Pancreas (tissue), 10 donors: ENCODE data around the gene PYGO1. TPM values are rescaled to one million over a fixed set of nuclear protein-coding genes. Genes with fewer than 3 reads are reported as not detected.
"Not testable (repeated sequence)": the region's sequence is repeated elsewhere in the genome, so short reads cannot be mapped to it uniquely, and the experiment has no call there.

Experiments used
- ATAC-seq, 4 donors: fragments of 200-7000 bp; cut with Tn5 transposase; one replicate each; pipeline versions ENCODE4 v1.8.0 to v1.9.1; 2020; ENCODE audit warnings: mild to moderate bottlenecking in 4 of 4, moderate library complexity in 4 of 4
- DNase-seq, 6 donors: peaks; one replicate each; pipeline ENCODE4 v3.0.0-alpha.2; 2020
- FAIRE-seq: peaks from 2 replicates; lab custom pipeline; 2012; peaks lifted over from hg19 to GRCh38; lab: Jason Lieb, UNC
- H3K27ac ChIP-seq, 4 donors: fragments of 200-600 bp; sonication (generic); 1 replicate in 3 of 4; 2 replicates in 1 of 4; pipeline versions ENCODE4 v1.5.0 to v1.8.0; 2020
- H3K27me3 ChIP-seq, 4 donors: fragments of 200-600 bp; one replicate each; pipeline ENCODE4 v1.8.0; 2021
- H3K36me3 ChIP-seq, 3 donors: fragments of 200-600 bp; sonication (generic) in 1 of 3; one replicate each; pipeline versions ENCODE4 v1.5.0 to v1.8.0; 2020 to 2021
- H3K4me1 ChIP-seq, 3 donors: fragments of 200-600 bp; one replicate each; pipeline ENCODE4 v1.8.0; 2021
- H3K4me3 ChIP-seq, 4 donors: fragments of 200-600 bp; sonication (generic) in 2 of 4; one replicate each; pipeline versions ENCODE4 v1.5.0 to v1.8.0; 2020 to 2021
- H3K9me3 ChIP-seq, 4 donors: fragments of 200-600 bp; one replicate each; pipeline ENCODE4 v1.8.0; 2021
- WGBS, 2 donors: extraction: QIAGEN DNeasy Blood & Tissue Kit; methylation state at CpG; one replicate each; pipeline ENCODE4 v1.1.7; 2013; 5-methylcytosine and 5-hydroxymethylcytosine counted together
- intact Hi-C, 3 donors: fragments of 100-400 bp; cut with DNase I; formaldehyde crosslinking; loops; one replicate each; pipeline versions ENCODE4 v1.11.1 to v1.14.2; 2022
- polyA plus RNA-seq, 2 donors: library from polyadenylated mRNA; stranded (reverse); fragments of 200-250 nt; gene quantifications; one replicate each; pipeline ENCODE4 v1.2.3, GENCODE V29; 2013
- total RNA-seq, 6 donors: library from RNA; stranded (reverse); fragmentation: NEBNext Ultra II Directional in 4 of 6; extraction: Animal tissue kit (Norgen Biotek cat#: 25700) in 4 of 6; gene quantifications; one replicate each; pipeline versions ENCODE4 v1.2.1 to v1.2.4, GENCODE V29; 2021 to 2023
- TF ChIP-seq, protein P1 (sequence below), 4 donors: fragments of 200-600 bp; sonication (generic) in 3 of 4; IDR thresholded peaks; one replicate each; pipeline versions ENCODE4 v1.5.0 to v1.8.0; 2021; ENCODE audit warnings: antibody characterized with exemption in 4 of 4
- donor health status: healthy with polysubstance abuse.
- donor health status: DM: no; HTN: no; CAD: no; lungs with moderate emphysema.
- donor health status: DM: no; HTN: no; CAD: no.
- donor health status: control.
- donor health status: control.
- donor health status: Bipolar disorder and iron deficiency.
- donor health status: DM: yes; HTN: yes; CAD: no.
- donor health status: DM: no; HTN: no; CAD: no.
- donor health status: DM: no; HTN: no; CAD: no.
- donor health status: DM: yes; HTN: yes; CAD: no.

Gene PYGO1
- total and polyA plus RNA-seq, 8 donors: 0.34 to 2.3 (median 2.0) TPM

DNA sequence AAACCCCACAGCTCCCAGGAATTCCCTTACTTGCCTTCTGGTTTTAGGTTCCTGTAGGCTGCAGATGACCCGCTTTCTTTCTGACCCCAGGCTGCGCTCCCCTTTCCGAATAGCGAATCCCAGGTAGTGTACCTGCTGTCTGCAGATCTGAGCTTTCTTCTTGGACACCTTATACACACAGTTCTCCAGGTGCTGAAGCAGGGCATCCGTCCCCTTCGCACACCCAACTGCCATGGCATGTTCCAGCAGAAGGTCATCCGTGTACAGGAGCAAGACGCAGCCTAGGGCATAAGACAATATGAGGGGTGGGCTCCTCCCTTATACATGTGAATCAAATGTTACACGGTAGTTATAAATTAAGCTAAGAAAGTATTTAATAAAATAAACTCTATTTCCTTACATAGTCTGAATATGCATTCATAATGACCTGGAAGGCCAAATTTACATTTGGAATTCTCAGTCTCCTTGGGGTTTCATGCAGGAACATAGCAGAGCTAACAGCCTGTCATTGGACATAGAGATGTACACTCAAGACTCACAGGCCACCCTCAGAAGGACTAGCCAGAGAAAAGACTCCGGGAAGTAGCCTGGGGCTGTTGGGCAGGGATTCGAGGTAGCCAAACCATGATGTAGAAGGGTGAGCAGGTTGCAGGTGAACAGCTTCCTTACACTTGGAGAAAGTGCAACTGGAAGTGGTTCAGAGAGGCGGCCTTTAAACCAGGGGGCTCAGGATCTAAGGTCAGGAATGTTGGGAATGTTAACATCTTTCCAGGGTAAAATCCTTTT, 72.0 kb downstream of the PYGO1 start:
- no peaks in the 10 kb centered on the region for H3K4me1 ChIP-seq
- H3K27ac ChIP-seq: no peak overlapping the region
- ATAC-seq (no peak), FAIRE-seq (no peak), DNase-seq (no peak)
- no peaks in the 10 kb centered on the region for H3K36me3 ChIP-seq
- no peaks in the 10 kb centered on the region for H3K9me3 ChIP-seq
- intact Hi-C loops: no loop called here
- H3K27me3 ChIP-seq: no peaks in the 10 kb centered on the region
- 76 to 84% methylated on average over 12 of the region's 12 CpGs for WGBS, 2 donors
- H3K4me3 ChIP-seq: no peak overlapping the region
- TF ChIP-seq, protein P1, sequence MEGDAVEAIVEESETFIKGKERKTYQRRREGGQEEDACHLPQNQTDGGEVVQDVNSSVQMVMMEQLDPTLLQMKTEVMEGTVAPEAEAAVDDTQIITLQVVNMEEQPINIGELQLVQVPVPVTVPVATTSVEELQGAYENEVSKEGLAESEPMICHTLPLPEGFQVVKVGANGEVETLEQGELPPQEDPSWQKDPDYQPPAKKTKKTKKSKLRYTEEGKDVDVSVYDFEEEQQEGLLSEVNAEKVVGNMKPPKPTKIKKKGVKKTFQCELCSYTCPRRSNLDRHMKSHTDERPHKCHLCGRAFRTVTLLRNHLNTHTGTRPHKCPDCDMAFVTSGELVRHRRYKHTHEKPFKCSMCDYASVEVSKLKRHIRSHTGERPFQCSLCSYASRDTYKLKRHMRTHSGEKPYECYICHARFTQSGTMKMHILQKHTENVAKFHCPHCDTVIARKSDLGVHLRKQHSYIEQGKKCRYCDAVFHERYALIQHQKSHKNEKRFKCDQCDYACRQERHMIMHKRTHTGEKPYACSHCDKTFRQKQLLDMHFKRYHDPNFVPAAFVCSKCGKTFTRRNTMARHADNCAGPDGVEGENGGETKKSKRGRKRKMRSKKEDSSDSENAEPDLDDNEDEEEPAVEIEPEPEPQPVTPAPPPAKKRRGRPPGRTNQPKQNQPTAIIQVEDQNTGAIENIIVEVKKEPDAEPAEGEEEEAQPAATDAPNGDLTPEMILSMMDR (IDR thresholded peaks at IDR 0.05): no peak

DNA sequence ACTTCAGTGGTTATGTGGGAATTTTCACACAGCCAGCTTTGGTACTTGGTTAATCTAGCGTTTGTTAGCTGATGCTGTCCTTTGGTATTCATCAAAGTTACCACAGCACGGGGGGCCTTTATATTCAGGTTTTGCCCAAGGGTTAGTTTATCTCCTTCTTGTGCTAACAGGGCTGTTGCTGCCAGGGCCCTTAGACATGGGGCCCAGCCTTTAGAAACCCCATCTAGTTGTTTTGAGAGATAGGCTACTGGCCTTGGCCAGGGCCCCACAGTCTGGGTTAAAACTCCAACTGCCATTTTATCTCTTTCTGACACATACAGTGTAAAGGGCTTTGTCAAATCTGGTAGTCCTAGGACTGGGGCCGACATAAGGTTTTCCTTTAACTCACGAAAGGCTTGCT, 72.7 kb downstream of the PYGO1 start:
- FAIRE-seq (no peak), ATAC-seq (no peak), DNase-seq (no peak)
- Histone ChIP-seq H3K36me3 (no peaks in the 10 kb centered on the region), H3K27me3 (no peaks in the 10 kb centered on the region), H3K9me3 (no peaks in the 10 kb centered on the region), H3K4me1 (no peaks in the 10 kb centered on the region), H3K27ac (no peak overlapping the region), H3K4me3 (no peak overlapping the region)
- intact Hi-C loops: no loop called here
- 74 to 83% methylated on average over 4 of the region's 4 CpGs for WGBS, 2 donors
- TF ChIP-seq, protein P1 (IDR thresholded peaks at IDR 0.05): no peak

DNA sequence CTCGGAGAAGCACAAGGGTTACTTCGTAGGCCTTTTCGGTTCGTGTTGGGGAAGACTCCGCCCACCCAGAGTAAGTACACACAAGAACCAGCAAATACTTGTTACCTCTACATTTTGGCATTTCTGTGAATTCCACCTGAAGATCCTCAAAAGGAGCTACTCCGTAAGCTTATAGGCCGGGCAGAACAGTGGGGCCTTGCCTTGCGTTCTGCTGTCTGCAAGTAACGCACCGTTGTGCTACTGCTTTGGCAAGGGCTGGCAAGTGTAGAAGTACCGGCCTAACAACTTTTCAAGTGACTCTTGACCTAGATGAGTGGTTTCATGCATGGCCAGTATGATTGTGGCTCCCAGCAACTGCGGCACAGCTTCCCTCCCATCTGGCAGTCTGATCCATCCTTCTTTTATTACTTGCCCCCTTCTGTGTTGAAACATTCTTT, 73.7 kb downstream of the PYGO1 start:
- intact Hi-C loops: no loop called here
- Histone ChIP-seq H3K27me3 (no peaks in the 10 kb centered on the region), H3K27ac (no peak overlapping the region), H3K4me1 (no peaks in the 10 kb centered on the region), H3K4me3 (no peak overlapping the region), H3K36me3 (no peaks in the 10 kb centered on the region), H3K9me3 (no peaks in the 10 kb centered on the region)
- DNase-seq (no peak), FAIRE-seq (no peak), ATAC-seq (no peak)
- 90 to 93% methylated on average over 12 of the region's 12 CpGs for WGBS, 2 donors
- TF ChIP-seq, protein P1 (IDR thresholded peaks at IDR 0.05): no peak

DNA sequence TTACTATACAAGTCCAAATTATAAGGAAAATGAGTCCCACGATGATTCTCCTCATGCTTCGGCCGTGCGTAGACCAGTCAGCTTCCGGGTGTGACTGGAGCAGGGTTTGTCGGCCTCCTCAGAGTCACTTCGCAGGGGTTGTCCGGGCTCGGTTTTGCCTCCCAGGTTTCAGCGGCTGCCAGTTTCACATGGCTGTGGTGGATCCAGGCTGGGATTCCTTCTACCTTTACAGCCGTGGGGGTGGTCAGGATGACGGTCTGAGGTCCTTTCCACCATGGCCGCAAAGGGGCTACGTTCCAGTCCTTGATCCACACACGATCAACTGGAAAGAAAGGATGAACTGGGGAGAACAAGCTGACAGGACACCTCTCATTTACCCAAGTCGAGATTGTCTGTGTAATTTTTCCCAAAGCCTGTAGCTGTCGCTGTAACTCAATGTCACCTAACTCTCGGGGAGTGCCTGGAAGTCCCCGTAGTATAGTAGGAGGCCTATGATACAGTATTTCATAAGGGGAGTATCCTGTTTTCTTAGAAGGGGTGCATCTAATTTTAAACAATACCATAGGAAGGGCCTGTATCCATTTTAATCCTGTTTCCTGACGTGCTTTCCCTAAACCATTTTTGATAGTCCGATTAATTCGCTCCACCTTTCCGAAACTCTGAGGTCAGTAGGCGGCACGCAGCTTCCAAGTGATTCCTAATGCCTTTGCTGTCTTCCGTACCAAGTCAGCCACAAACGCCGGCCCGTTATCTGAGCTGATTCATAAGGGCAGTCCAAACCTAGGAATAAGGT, 74.3 kb downstream of the PYGO1 start:
- H3K4me1 ChIP-seq, H3K27ac ChIP-seq, H3K9me3 ChIP-seq, ATAC-seq, DNase-seq, FAIRE-seq, intact Hi-C loops, H3K4me3 ChIP-seq, H3K36me3 ChIP-seq, H3K27me3 ChIP-seq: not testable (repeated sequence)
- 66 to 70% methylated on average over 29 of the region's 29 CpGs for WGBS, 2 donors

DNA sequence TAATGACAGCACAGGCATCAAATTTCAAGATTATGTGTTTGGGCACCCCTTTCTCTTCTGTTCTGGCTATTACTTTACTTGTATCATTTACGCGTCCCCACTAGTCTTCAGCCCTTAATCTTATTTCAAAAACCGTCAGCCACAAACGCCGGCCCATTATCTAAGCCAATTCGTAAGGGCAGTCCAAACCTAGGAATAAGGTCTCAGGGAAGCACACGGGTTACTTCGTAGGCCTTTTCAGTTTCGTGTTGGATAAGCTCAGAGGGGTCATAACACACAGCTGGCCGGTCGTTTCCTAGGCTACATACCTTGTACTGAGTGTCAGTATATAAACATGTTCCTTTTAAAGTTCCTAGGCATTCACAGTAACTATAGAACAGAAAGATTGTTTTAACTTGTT, 75.0 kb downstream of the PYGO1 start:
- 63 to 71% methylated on average over 11 of the region's 11 CpGs for WGBS, 2 donors
- H3K4me3 ChIP-seq: no peak overlapping the region
- ATAC-seq (no peak), FAIRE-seq (no peak), DNase-seq (no peak)
- no peaks in the 10 kb centered on the region for H3K4me1 ChIP-seq
- no peaks in the 10 kb centered on the region for H3K9me3 ChIP-seq
- TF ChIP-seq, protein P1 (IDR thresholded peaks at IDR 0.05): no peak
- intact Hi-C loops: no loop called here
- H3K36me3 ChIP-seq: no peaks in the 10 kb centered on the region
- no peaks in the 10 kb centered on the region for H3K27me3 ChIP-seq
- H3K27ac ChIP-seq: no peak overlapping the region
